CD4-positive, alpha-beta memory T cell (primary cell): ENCODE results near the gene NLGN3. TPM values are rescaled to one million over a fixed set of nuclear protein-coding genes. Genes with fewer than 3 reads are reported as not detected.

Source experiments
- CTCF ChIA-PET: fragments of 350-600 bp; sonication (Branson Sonifier 250); formaldehyde crosslinking; loops from one replicate; lab custom pipeline; 2021; ENCODE audit warnings: inconsistent platforms; ENCODE audit not compliant: partially characterized antibody; lab: Charles Lee
- POLR2A ChIA-PET: fragments of 350-600 bp; sonication (Branson Sonifier 250); formaldehyde crosslinking; loops from one replicate; lab custom pipeline; 2021; ENCODE audit not compliant: partially characterized antibody; lab: Charles Lee
- DNase-seq, 5 donors: peaks; one replicate each; pipeline versions ENCODE4 v3.0.0 to v3.0.0-alpha.2; 2020 to 2022; ENCODE audit warnings: mixed read lengths in 1 of 5
- H3K27ac ChIP-seq: one replicate; pipeline ENCODE4 v1.7.0; 2013; ENCODE audit warnings: low read depth, low read length
- H3K27me3 ChIP-seq: 2 replicates; pipeline ENCODE4 v1.7.0; 2013; ENCODE audit warnings: mild to moderate bottlenecking, low read length, moderate library complexity; ENCODE audit not compliant: insufficient read depth
- H3K36me3 ChIP-seq: 2 replicates; pipeline ENCODE4 v1.7.0; 2013; ENCODE audit warnings: mild to moderate bottlenecking, low read length, moderate library complexity; ENCODE audit not compliant: insufficient read depth
- H3K4me1 ChIP-seq: 2 replicates; pipeline ENCODE4 v1.7.0; 2013; ENCODE audit warnings: mild to moderate bottlenecking, low read length, moderate library complexity; ENCODE audit not compliant: insufficient read depth
- H3K4me3 ChIP-seq, 2 donors: one replicate each; pipeline ENCODE4 v1.7.0; 2013; ENCODE audit warnings: low read length in 2 of 2, mild to moderate bottlenecking in 1 of 2
- H3K9me3 ChIP-seq, 2 donors: one replicate each; pipeline ENCODE4 v1.7.0; 2013; ENCODE audit warnings: low read length in 2 of 2, control low read depth in 1 of 2; ENCODE audit not compliant: control insufficient read depth in 1 of 2
- H3K27ac Mint-ChIP-seq, 7 donors: one replicate each; pipeline ENCODE4 v1.8.0; 2020 to 2021; ENCODE audit warnings: mixed read lengths in 7 of 7, mild to moderate bottlenecking in 6 of 7, inconsistent platforms in 3 of 7, moderate library complexity in 3 of 7
- H3K27me3 Mint-ChIP-seq, 2 donors: one replicate each; pipeline ENCODE4 v1.8.0; 2020 to 2021; ENCODE audit warnings: mixed read lengths in 2 of 2
- H3K36me3 Mint-ChIP-seq, 2 donors: one replicate each; pipeline ENCODE4 v1.8.0; 2020 to 2021; ENCODE audit warnings: mixed read lengths in 2 of 2, inconsistent platforms in 1 of 2, mild to moderate bottlenecking in 1 of 2
- H3K4me1 Mint-ChIP-seq, 4 donors: one replicate each; pipeline ENCODE4 v1.8.0; 2020 to 2021; ENCODE audit warnings: mixed read lengths in 4 of 4, mild to moderate bottlenecking in 1 of 4
- H3K4me3 Mint-ChIP-seq, 8 donors: one replicate each; pipeline ENCODE4 v1.8.0; 2020 to 2021; ENCODE audit warnings: mixed read lengths in 8 of 8, mild to moderate bottlenecking in 7 of 8, moderate library complexity in 6 of 8, inconsistent platforms in 3 of 8
- H3K9me3 Mint-ChIP-seq, 8 donors: one replicate each; pipeline ENCODE4 v1.8.0; 2020 to 2021; ENCODE audit warnings: mixed read lengths in 8 of 8, mild to moderate bottlenecking in 5 of 8, inconsistent platforms in 3 of 8, moderate library complexity in 1 of 8
- intact Hi-C: fragments of 100-400 bp; cut with micrococcal nuclease; formaldehyde crosslinking; loops from one replicate; pipeline ENCODE4 v1.15.1; 2023
- polyA plus RNA-seq, 2 donors: library from polyadenylated mRNA; unstranded; fragments of 300-500 nt; fragmentation: Illumina TruSeq; gene quantifications; one replicate each; pipeline ENCODE4 v1.2.3, GENCODE V29; 2021
- total RNA-seq, 2 experiments: library from RNA; stranded (reverse); gene quantifications; one replicate each; pipeline ENCODE4 v1.2.3, GENCODE V29; 2021

The NLGN3 gene
- total and polyA plus RNA-seq, 4 experiments from 2014 or later, result 0.21 to 2.3 (median 1.2) TPM

DNA sequence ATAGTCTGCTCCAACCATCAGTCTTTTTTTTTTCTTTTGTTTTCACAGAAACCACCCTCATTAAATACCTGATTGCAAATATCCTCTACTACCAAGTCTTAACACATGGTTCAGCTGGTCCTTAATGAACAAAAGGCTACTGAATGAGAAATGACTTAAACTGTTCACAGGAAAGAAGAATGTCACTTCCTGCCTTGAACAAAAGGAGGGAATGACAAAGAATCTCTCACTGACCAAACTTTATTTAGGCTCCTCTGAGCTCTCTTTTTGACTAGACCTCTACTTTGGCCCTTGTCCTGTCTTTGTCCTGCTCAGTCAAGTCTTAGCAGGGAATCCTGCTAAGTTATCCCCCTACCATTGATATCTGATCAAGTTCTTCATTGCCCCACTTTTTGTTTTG lies 46.6 kb downstream of the NLGN3 start:
- CTCF ChIA-PET, result no interaction called here
- Mint-ChIP-seq H3K4me1 (peaks cover 12 to 33% (median 21%) of the 10 kb centered on the region in 4 donors), H3K36me3 (peaks cover 6 to 15% of the 10 kb centered on the region in 2 donors), H3K27me3 (no peaks in the 10 kb centered on the region), H3K27ac (peak overlapping the region in 6 of 7 donors; percentile 19 to 84 (median 53)), H3K4me3 (no peak overlapping the region), H3K9me3 (no peaks in the 10 kb centered on the region)
- H3K9me3 ChIP-seq, result no peaks in the 10 kb centered on the region
- peaks cover 13% of the 10 kb centered on the region for H3K4me1 ChIP-seq
- H3K4me3 ChIP-seq, result no peak overlapping the region
- no peaks in the 10 kb centered on the region for H3K27me3 ChIP-seq
- no peaks in the 10 kb centered on the region for H3K36me3 ChIP-seq
- intact Hi-C loops, result no loop called here
- no peak overlapping the region for H3K27ac ChIP-seq
- DNase-seq, result no peak
- POLR2A ChIA-PET, result interaction anchor here (1.0 to 1.6 kb wide), 2 partner anchors 9 to 63 kb away, joined by 3 to 7 read pairs; no protein-coding TSS in a partner anchor

DNA sequence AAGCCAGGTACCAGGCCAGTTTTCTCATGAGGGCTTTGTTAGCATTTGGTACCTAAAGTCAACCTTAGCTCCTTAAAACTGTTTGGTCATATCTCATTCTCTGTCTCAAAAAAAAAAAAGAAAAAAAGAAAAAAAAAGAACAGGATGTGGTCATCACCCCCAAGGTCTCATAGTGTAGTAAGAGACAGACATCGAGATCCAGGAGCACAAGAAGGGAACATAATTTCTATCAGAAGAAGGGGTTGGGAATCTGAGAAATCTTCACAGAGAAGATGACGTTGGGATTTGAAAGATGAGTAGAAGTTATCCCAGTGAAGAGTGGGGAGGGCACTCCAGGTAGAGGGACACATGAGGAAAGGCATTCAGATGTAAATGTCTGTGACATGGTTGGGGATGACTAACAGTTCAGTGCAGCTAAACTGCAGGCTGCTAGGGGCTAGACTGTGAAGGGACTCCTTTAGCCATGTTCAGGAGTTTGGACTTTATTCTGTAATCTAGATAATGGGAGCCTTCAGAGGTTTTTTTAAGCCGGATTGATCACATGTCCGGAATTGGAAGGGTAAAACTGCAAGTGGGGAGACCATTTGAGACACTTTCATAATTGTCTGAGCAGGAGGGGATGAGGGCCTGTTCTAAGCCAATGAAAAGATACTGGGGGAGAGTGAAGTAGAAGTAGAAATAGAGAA lies 51.5 kb downstream of the NLGN3 start:
- CTCF ChIA-PET, result interaction anchor here (1.8 kb wide), 1 partner anchor 14 kb away, joined by 8 read pairs; no protein-coding TSS in a partner anchor
- H3K27me3 Mint-ChIP-seq, result no peaks in the 10 kb centered on the region
- H3K4me3 ChIP-seq, result peak overlapping the region in 1 of 2 donors; percentile 29
- DNase-seq, result peak in 4 of 5 donors; percentile 32 to 42 (median 38)
- H3K36me3 Mint-ChIP-seq, result peaks cover 1 to 15% of the 10 kb centered on the region in 2 donors
- H3K4me1 ChIP-seq, result peaks cover 13% of the 10 kb centered on the region
- H3K4me1 Mint-ChIP-seq, result peaks cover 18 to 45% (median 28%) of the 10 kb centered on the region in 4 donors
- no peaks in the 10 kb centered on the region for H3K27me3 ChIP-seq
- H3K4me3 Mint-ChIP-seq, result peak overlapping the region; percentile 86 to 93 (median 88)
- intact Hi-C loops, result loop anchor here (2.0 to 5.0 kb wide), 2 partner anchors 13 to 56 kb away; partner anchors contain the start of gene ZMYM3
- no peaks in the 10 kb centered on the region for H3K9me3 Mint-ChIP-seq
- no peaks in the 10 kb centered on the region for H3K36me3 ChIP-seq
- POLR2A ChIA-PET, result interaction anchor here (0.6 to 4.5 kb wide), 8 partner anchors 12 to 429 kb away, joined by 3 to 67 read pairs (median 12); partner anchors contain the start of genes IL2RG, NONO, TAF1 and ZMYM3
- H3K27ac Mint-ChIP-seq, result peak overlapping the region; percentile 88 to 95 (median 90)
- no peaks in the 10 kb centered on the region for H3K9me3 ChIP-seq
- H3K27ac ChIP-seq, result peak overlapping the region; percentile 55

DNA sequence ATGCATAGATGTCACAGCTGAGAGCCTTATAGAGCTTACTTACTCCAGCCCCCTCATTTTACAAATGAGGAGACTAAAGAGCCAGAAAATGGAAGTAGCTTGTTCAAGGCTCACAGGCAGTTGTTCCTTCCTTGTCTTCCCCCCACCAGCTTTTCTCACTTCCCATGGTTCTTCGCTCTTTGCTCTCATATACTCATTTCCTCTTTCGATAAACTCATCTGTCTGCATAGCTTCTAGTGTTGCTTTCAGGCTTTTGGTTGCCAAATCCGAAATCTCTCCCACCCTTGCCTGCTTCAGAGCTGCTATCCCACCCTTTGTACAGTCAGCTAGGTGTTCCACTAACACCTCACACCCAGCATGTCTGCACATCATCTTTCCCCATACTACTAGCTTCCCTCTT lies 53.4 kb downstream of the NLGN3 start:
- DNase-seq, result peak in 2 of 5 donors; percentile 15 to 23
- peak overlapping the region; percentile 61 for H3K27ac ChIP-seq

DNA sequence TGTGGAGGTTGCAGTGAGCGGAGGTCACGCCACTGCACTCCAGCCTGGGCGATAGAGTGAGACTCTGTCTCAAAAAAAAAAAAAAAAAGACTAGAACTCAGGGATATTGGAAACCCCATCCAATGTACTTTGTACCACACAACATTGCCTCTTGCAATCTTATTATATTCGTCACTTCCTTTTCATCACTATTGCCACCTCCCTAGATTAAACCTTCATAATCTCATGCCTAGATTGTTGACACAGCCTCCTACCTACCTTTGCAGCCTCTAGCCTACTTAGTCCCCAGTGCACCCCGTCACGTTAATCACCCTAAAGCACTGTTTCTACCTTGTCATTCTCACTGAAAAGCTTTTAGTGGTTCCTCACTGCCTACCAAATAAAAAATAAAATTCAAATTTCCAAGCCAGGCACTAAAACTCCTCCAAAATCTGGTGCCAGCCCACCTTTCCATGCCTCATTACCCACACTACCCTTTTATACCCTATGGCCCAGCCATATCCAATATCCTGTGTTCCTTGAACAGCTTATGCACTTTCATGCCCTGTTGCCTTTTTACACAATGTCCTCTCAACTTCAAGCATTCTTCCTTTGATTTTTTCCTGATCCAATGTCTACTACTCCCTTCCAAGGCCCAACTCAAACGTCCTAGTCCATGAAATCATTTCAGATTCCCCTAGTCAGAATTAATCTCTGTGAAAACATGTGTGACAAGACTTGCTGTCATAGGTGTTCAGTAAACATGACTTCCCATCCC lies 54.8 kb downstream of the NLGN3 start:
- intact Hi-C loops, result loop anchor here (5.0 kb wide), 1 partner anchor 53 kb away; the partner anchor contains the start of gene ZMYM3
- peak overlapping the region in 3 of 7 donors; percentile 50 to 71 (median 63) for H3K27ac Mint-ChIP-seq
- H3K36me3 Mint-ChIP-seq, result peaks cover 0 to 10% of the 10 kb centered on the region in 2 donors
- peaks cover 8% of the 10 kb centered on the region for H3K4me1 ChIP-seq
- CTCF ChIA-PET, result no interaction called here
- peaks cover 11 to 29% (median 17%) of the 10 kb centered on the region in 4 donors for H3K4me1 Mint-ChIP-seq
- peak overlapping the region in 4 of 8 donors; percentile 1 to 71 (median 46) for H3K4me3 Mint-ChIP-seq
- H3K9me3 Mint-ChIP-seq, result no peaks in the 10 kb centered on the region
- no peak overlapping the region for H3K4me3 ChIP-seq
- no peaks in the 10 kb centered on the region for H3K36me3 ChIP-seq
- H3K27me3 ChIP-seq, result no peaks in the 10 kb centered on the region
- no peaks in the 10 kb centered on the region for H3K9me3 ChIP-seq
- POLR2A ChIA-PET, result interaction anchor here (4.2 kb wide), 1 partner anchor 167 kb away, joined by 28 read pairs; the partner anchor contains the start of gene TAF1
- DNase-seq, result no peak
- no peak overlapping the region for H3K27ac ChIP-seq
- no peaks in the 10 kb centered on the region for H3K27me3 Mint-ChIP-seq

More for the DNA sequence above, 53.4 kb downstream of the NLGN3 start:
- Mint-ChIP-seq H3K4me1 (peaks cover 11 to 34% (median 21%) of the 10 kb centered on the region in 4 donors), H3K4me3 (peak overlapping the region; percentile 85 to 96 (median 90)), H3K27me3 (no peaks in the 10 kb centered on the region), H3K9me3 (no peaks in the 10 kb centered on the region), H3K27ac (peak overlapping the region; percentile 86 to 95 (median 89)), H3K36me3 (peaks cover 0 to 10% of the 10 kb centered on the region in 2 donors)
- intact Hi-C loops, result loop anchor here (5.0 kb wide), 1 partner anchor 54 kb away; the partner anchor contains the start of gene ZMYM3
- ChIA-PET CTCF (interaction anchor here (0.6 to 1.2 kb wide), 2 partner anchors 57 to 114 kb away, joined by 3 to 4 read pairs; partner anchors contain the start of gene ZMYM3), POLR2A (interaction anchor here (1.0 to 4.5 kb wide), 8 partner anchors 10 to 336 kb away, joined by 3 to 67 read pairs (median 12); partner anchors contain the start of genes NONO, TAF1 and ZMYM3)
- Histone ChIP-seq H3K36me3 (no peaks in the 10 kb centered on the region), H3K4me1 (peaks cover 8% of the 10 kb centered on the region), H3K27me3 (no peaks in the 10 kb centered on the region), H3K4me3 (peak overlapping the region; percentile 29 to 60), H3K9me3 (no peaks in the 10 kb centered on the region)

DNA sequence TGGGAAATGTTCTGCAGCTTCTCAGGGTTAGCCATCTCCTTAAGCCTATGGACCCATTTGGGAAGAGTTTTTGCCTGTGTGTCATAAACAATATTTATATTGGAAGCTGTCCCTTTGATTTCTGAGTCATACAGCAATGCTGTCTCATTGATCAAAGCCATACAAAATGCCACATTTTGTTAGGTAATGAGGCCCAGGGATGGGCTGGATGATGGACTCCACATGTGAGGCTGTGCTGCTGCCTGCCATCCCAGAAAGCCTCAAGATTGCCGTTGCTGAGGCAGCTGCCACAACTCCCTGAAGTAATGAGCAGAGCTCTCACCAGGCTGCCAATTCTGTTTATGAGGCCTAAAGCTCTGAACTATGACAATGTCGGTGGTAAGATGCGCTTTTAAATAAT lies 66.2 kb downstream of the NLGN3 start:
- H3K36me3 ChIP-seq, result no peaks in the 10 kb centered on the region
- no peak for DNase-seq
- H3K4me3 ChIP-seq, result no peak overlapping the region
- no peaks in the 10 kb centered on the region for H3K9me3 Mint-ChIP-seq
- POLR2A ChIA-PET, result no interaction called here
- no peak overlapping the region for H3K27ac ChIP-seq
- CTCF ChIA-PET, result no interaction called here
- intact Hi-C loops, result no loop called here
- no peaks in the 10 kb centered on the region for H3K9me3 ChIP-seq
- no peak overlapping the region for H3K27ac Mint-ChIP-seq
- H3K27me3 Mint-ChIP-seq, result peaks cover 0 to 2% of the 10 kb centered on the region in 2 donors
- no peaks in the 10 kb centered on the region for H3K4me1 Mint-ChIP-seq
- no peaks in the 10 kb centered on the region for H3K36me3 Mint-ChIP-seq
- H3K27me3 ChIP-seq, result no peaks in the 10 kb centered on the region
- no peak overlapping the region for H3K4me3 Mint-ChIP-seq
- no peaks in the 10 kb centered on the region for H3K4me1 ChIP-seq

DNA sequence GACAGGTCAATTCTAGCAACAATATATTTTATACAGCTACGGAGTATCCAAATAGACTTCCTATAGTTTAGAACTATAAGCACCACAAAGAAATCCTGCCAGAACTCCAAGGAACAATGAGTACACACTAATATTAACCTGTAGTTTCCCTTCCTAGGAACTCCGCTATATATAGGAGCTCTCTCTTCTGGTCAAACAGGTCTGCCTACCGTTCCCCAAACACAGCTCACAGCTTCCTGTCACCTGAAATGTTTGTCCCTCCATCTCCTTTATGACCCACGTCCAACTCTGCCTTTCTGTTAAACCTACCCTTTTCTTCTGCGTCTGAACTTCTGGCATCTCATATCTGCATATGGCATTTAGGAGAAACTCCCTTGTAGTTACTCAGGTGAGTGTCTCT lies 67.9 kb downstream of the NLGN3 start:
- H3K4me1 Mint-ChIP-seq, result no peaks in the 10 kb centered on the region
- peaks cover 0 to 2% of the 10 kb centered on the region in 2 donors for H3K27me3 Mint-ChIP-seq
- no peak overlapping the region for H3K4me3 ChIP-seq
- ChIA-PET POLR2A (no interaction called here), CTCF (no interaction called here)
- no peaks in the 10 kb centered on the region for H3K36me3 ChIP-seq
- H3K9me3 Mint-ChIP-seq, result no peaks in the 10 kb centered on the region
- H3K9me3 ChIP-seq, result no peaks in the 10 kb centered on the region
- H3K4me3 Mint-ChIP-seq, result no peak overlapping the region
- no peak for DNase-seq
- no peak overlapping the region for H3K27ac ChIP-seq
- no peaks in the 10 kb centered on the region for H3K4me1 ChIP-seq
- H3K36me3 Mint-ChIP-seq, result no peaks in the 10 kb centered on the region
- intact Hi-C loops, result no loop called here
- H3K27me3 ChIP-seq, result no peaks in the 10 kb centered on the region
- no peak overlapping the region for H3K27ac Mint-ChIP-seq
